ENCODE data around the gene RASGRP2.

The RASGRP2 gene

GRCh38 chr11:64744544-64745188 lies 724 bp upstream of the RASGRP2 start:
- H3K27ac ChIP-seq = no peak overlapping the region
- DNase-seq (ENCODE audit: low read depth, low spot score) = no peak

GRCh38 chr11:64742889-64743590 lies 902 bp downstream of the RASGRP2 start:
- H3K27ac ChIP-seq = no peak overlapping the region
- no peak for DNase-seq (ENCODE audit: low read depth, low spot score)

- no peak overlapping the region for H3K27ac ChIP-seq
- DNase-seq (ENCODE audit: low read depth, low spot score) = no peak
Observed at GRCh38 chr11:64742087-64742888, 1.7 kb downstream of the RASGRP2 start.

GRCh38 chr11:64741375-64742086 lies 2.4 kb downstream of the RASGRP2 start:
- no peak overlapping the region for H3K27ac ChIP-seq
- DNase-seq (ENCODE audit: low read depth, low spot score) = no peak

GRCh38 chr11:64739871-64740270 lies 4.1 kb downstream of the RASGRP2 start:
- no peak overlapping the region for H3K27ac ChIP-seq
- DNase-seq (ENCODE audit: low read depth, low spot score) = no peak

GRCh38 chr11:64736654-64737053 lies 7.3 kb downstream of the RASGRP2 start:
- no peak for DNase-seq (ENCODE audit: low read depth, low spot score)
- H3K27ac ChIP-seq = no peak overlapping the region

- H3K27ac ChIP-seq = no peak overlapping the region
- DNase-seq (ENCODE audit: low read depth, low spot score) = no peak
Observed at GRCh38 chr11:64735725-64736259, 8.2 kb downstream of the RASGRP2 start.

GRCh38 chr11:64734811-64735724 lies 8.9 kb downstream of the RASGRP2 start:
- DNase-seq (ENCODE audit: low read depth, low spot score) = no peak
- H3K27ac ChIP-seq = no peak overlapping the region

- no peak overlapping the region for H3K27ac ChIP-seq
- no peak for DNase-seq (ENCODE audit: low read depth, low spot score)
Observed at GRCh38 chr11:64731601-64732000, 12.3 kb downstream of the RASGRP2 start.

GRCh38 chr11:64729851-64730382 lies 14.0 kb downstream of the RASGRP2 start:
- no peak overlapping the region for H3K27ac ChIP-seq
- DNase-seq (ENCODE audit: low read depth, low spot score) = no peak

- DNase-seq (ENCODE audit: low read depth, low spot score) = no peak
- no peak overlapping the region for H3K27ac ChIP-seq
Observed at GRCh38 chr11:64728757-64729365, 15.1 kb downstream of the RASGRP2 start.

- no peak overlapping the region for H3K27ac ChIP-seq
- DNase-seq (ENCODE audit: low read depth, low spot score) = no peak
Observed at GRCh38 chr11:64726867-64727530, 16.9 kb downstream of the RASGRP2 start.

GRCh38 chr11:64726211-64726641 lies 17.7 kb downstream of the RASGRP2 start:
- H3K27ac ChIP-seq = no peak overlapping the region
- no peak for DNase-seq (ENCODE audit: low read depth, low spot score)

- DNase-seq (ENCODE audit: low read depth, low spot score) = no peak
- no peak overlapping the region for H3K27ac ChIP-seq
Observed at GRCh38 chr11:64724863-64725532, 18.9 kb downstream of the RASGRP2 start.

GRCh38 chr11:64723907-64724862 lies 19.8 kb downstream of the RASGRP2 start:
- DNase-seq (ENCODE audit: low read depth, low spot score) = no peak
- no peak overlapping the region for H3K27ac ChIP-seq

GRCh38 chr11:64723117-64723906 lies 20.6 kb downstream of the RASGRP2 start, which contains the start of gene NRXN2:
TSS of gene NRXN2 (minus strand) at chr11:64723197. CDS start at chr11:64713699, 9,498 bp downstream.
- no peak within 1 kb of the TSS for H3K27ac ChIP-seq
- DNase-seq (ENCODE audit: low read depth, low spot score) = no peak

Measured in epithelial cell of prostate (primary cell).